Neural progenitor cell (in vitro differentiated cells): Measurements from ENCODE around the gene EXOC8. TPM values are rescaled to one million over a fixed set of nuclear protein-coding genes. Genes with fewer than 3 reads are reported as not detected.

ENCODE experiments used
- DNase-seq: peaks from one replicate; pipeline ENCODE4 v3.0.0-alpha.2; 2016; ENCODE audit warnings: low spot score
- H2AFZ ChIP-seq: fragments of 200-600 bp; sonication (generic); replicated peaks from 2 replicates; pipeline ENCODE4 v1.6.1; 2016; ENCODE audit warnings: antibody characterized with exemption
- H3F3A ChIP-seq: fragments of 200-600 bp; sonication (generic); 2 replicates; pipeline ENCODE4 v1.6.1; 2016; ENCODE audit warnings: antibody characterized with exemption, low read depth
- H3K27ac ChIP-seq: fragments of 200-600 bp; sonication (generic); 2 replicates; pipeline ENCODE4 v1.5.1; 2016; ENCODE audit warnings: mild to moderate bottlenecking
- H3K27me3 ChIP-seq: fragments of 200-600 bp; sonication (generic); 2 replicates; pipeline ENCODE4 v1.6.1; 2016; ENCODE audit warnings: mild to moderate bottlenecking, moderate library complexity
- H3K36me3 ChIP-seq: fragments of 200-600 bp; sonication (generic); 2 replicates; pipeline ENCODE4 v1.5.1; 2016
- H3K4me1 ChIP-seq: fragments of 200-600 bp; sonication (generic); 2 replicates; pipeline ENCODE4 v1.6.1; 2016; ENCODE audit warnings: mixed run types
- H3K4me2 ChIP-seq: fragments of 200-600 bp; sonication (generic); 2 replicates; pipeline ENCODE4 v1.6.1; 2016
- H3K4me3 ChIP-seq: fragments of 200-600 bp; sonication (generic); 2 replicates; pipeline ENCODE4 v1.5.1; 2016
- H3K79me2 ChIP-seq: fragments of 200-600 bp; sonication (generic); 2 replicates; pipeline ENCODE4 v1.6.1; 2016; ENCODE audit warnings: low read depth
- H3K9ac ChIP-seq: fragments of 200-600 bp; sonication (generic); 2 replicates; pipeline ENCODE4 v1.6.1; 2016
- H3K9me3 ChIP-seq: fragments of 200-600 bp; sonication (generic); 2 replicates; pipeline ENCODE4 v1.5.1; 2016; ENCODE audit warnings: low read depth
- H4K20me1 ChIP-seq: fragments of 200-600 bp; sonication (generic); 2 replicates; pipeline ENCODE4 v1.6.1; 2016; ENCODE audit warnings: low read depth
- H3K27ac Mint-ChIP-seq: 3 replicates; pipeline ENCODE4 v1.8.0; 2021; ENCODE audit warnings: mixed read lengths
- H3K27me3 Mint-ChIP-seq: 2 replicates; pipeline ENCODE4 v1.8.0; 2022; ENCODE audit warnings: low read depth, mild to moderate bottlenecking, inconsistent platforms, moderate library complexity, mixed read lengths; ENCODE audit not compliant: insufficient read depth
- H3K36me3 Mint-ChIP-seq: 3 replicates; pipeline ENCODE4 v1.8.0; 2021; ENCODE audit warnings: mixed read lengths
- H3K4me1 Mint-ChIP-seq: 3 replicates; pipeline ENCODE4 v1.8.0; 2021; ENCODE audit warnings: mixed read lengths
- H3K4me3 Mint-ChIP-seq: 3 replicates; pipeline ENCODE4 v1.8.0; 2021; ENCODE audit warnings: mild to moderate bottlenecking, moderate library complexity, mixed read lengths
- H3K9me3 Mint-ChIP-seq: 3 replicates; pipeline ENCODE4 v1.8.0; 2020; ENCODE audit warnings: mixed read lengths
- EZH2 ChIP-seq: fragments of 200-600 bp; sonication (generic); IDR thresholded peaks from 2 replicates; pipeline ENCODE4 v1.6.1; 2017; ENCODE audit warnings: antibody characterized with exemption, mild to moderate bottlenecking, moderate library complexity
- EZH2phosphoT487 ChIP-seq: fragments of 200-600 bp; sonication (generic); IDR thresholded peaks from 2 replicates; pipeline ENCODE4 v1.6.1; 2017; ENCODE audit warnings: antibody characterized with exemption
- total RNA-seq: library from RNA; depleted of rRNA; stranded (reverse); fragments of >200 nt; gene quantifications from 2 replicates; pipeline ENCODE4 v1.2.3, GENCODE V29; 2015; ENCODE audit warnings: low replicate concordance
- TF ChIP-seq, protein P1 (sequence below): fragments of 200-600 bp; sonication (generic); IDR thresholded peaks from 2 replicates; pipeline ENCODE4 v1.5.1; 2017; ENCODE audit warnings: antibody characterized with exemption, mild to moderate bottlenecking

Gene EXOC8
- total RNA-seq, 1 donor from 2014 or later = 11.8 TPM

GRCh38 chr1:231347961-231348360 lies 10.3 kb upstream of the EXOC8 start:
- no peak overlapping the region for H3K27ac ChIP-seq
- peaks cover 6% of the 10 kb centered on the region for H3K79me2 ChIP-seq
- no peaks in the 10 kb centered on the region for H3K4me1 ChIP-seq
- no peaks in the 10 kb centered on the region for H3K4me1 Mint-ChIP-seq
- H4K20me1 ChIP-seq = peaks cover 4% of the 10 kb centered on the region
- no peaks in the 10 kb centered on the region for H3K27me3 Mint-ChIP-seq
- no peak overlapping the region for H2AFZ ChIP-seq
- H3K27ac Mint-ChIP-seq = no peak overlapping the region
- peaks cover 7% of the 10 kb centered on the region for H3K36me3 ChIP-seq
- H3K9me3 ChIP-seq = no peaks in the 10 kb centered on the region
- no peak for TF ChIP-seq EZH2
- TF ChIP-seq, protein P1, sequence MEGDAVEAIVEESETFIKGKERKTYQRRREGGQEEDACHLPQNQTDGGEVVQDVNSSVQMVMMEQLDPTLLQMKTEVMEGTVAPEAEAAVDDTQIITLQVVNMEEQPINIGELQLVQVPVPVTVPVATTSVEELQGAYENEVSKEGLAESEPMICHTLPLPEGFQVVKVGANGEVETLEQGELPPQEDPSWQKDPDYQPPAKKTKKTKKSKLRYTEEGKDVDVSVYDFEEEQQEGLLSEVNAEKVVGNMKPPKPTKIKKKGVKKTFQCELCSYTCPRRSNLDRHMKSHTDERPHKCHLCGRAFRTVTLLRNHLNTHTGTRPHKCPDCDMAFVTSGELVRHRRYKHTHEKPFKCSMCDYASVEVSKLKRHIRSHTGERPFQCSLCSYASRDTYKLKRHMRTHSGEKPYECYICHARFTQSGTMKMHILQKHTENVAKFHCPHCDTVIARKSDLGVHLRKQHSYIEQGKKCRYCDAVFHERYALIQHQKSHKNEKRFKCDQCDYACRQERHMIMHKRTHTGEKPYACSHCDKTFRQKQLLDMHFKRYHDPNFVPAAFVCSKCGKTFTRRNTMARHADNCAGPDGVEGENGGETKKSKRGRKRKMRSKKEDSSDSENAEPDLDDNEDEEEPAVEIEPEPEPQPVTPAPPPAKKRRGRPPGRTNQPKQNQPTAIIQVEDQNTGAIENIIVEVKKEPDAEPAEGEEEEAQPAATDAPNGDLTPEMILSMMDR = no peak
- no peak for TF ChIP-seq EZH2phosphoT487
- no peaks in the 10 kb centered on the region for H3K27me3 ChIP-seq
- no peak overlapping the region for H3K4me2 ChIP-seq
- no peak overlapping the region for H3K4me3 ChIP-seq
- DNase-seq = no peak
- H3K4me3 Mint-ChIP-seq = no peak overlapping the region
- peaks cover 15% of the 10 kb centered on the region for H3K36me3 Mint-ChIP-seq
- H3K9ac ChIP-seq = no peak overlapping the region
- H3F3A ChIP-seq = no peaks in the 10 kb centered on the region
- H3K9me3 Mint-ChIP-seq = no peaks in the 10 kb centered on the region

DNA sequence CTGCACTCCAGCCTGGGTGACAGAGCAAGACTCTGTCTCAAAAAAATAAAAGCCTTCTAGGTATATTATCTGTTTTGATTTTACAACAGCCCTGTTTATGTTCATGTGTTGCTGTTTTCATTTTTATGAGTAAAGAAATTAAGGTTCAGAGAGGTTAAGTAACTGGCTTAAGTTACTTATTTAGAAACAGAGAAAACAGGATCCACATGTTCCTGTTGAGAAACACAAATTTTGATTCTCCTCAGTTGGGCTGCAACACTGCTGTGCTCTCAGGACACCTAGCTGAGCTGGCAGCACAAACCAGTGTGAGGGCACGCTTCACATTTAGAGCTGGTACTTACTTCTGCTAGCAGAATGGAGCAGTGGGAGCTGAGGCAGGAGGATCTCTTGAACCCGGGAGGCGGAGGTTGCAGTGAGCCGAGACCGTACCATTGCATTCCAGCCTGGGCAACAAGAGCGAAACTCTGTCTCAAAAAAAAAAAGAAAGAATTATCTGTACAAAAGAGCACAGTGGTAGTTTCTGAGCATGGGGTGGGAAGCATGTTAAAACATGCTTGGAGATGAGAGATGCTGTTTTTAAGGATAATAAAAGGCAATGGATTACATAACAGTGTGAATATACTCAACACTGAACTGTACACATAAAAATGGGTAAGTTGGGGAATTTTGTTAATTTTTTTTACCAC lies 2.8 kb upstream of the EXOC8 start:
- H3K36me3 Mint-ChIP-seq = peaks cover 12% of the 10 kb centered on the region
- peaks cover 17% of the 10 kb centered on the region for H3F3A ChIP-seq
- no peak overlapping the region for H3K4me3 Mint-ChIP-seq
- H3K27ac ChIP-seq = no peak overlapping the region
- no peak overlapping the region for H2AFZ ChIP-seq
- peaks cover 23% of the 10 kb centered on the region for H3K4me1 Mint-ChIP-seq
- H3K9me3 ChIP-seq = no peaks in the 10 kb centered on the region
- H3K27ac Mint-ChIP-seq = no peak overlapping the region
- peaks cover 21% of the 10 kb centered on the region for H3K4me1 ChIP-seq
- H3K79me2 ChIP-seq = peaks cover 46% of the 10 kb centered on the region
- H3K27me3 ChIP-seq = no peaks in the 10 kb centered on the region
- H4K20me1 ChIP-seq = peaks cover 21% of the 10 kb centered on the region
- H3K9ac ChIP-seq = no peak overlapping the region
- peaks cover 7% of the 10 kb centered on the region for H3K27me3 Mint-ChIP-seq
- H3K36me3 ChIP-seq = peaks cover 3% of the 10 kb centered on the region
- no peak overlapping the region for H3K4me2 ChIP-seq
- H3K9me3 Mint-ChIP-seq = no peaks in the 10 kb centered on the region
- TF ChIP-seq, protein P1 = no peak
- TF ChIP-seq EZH2 (no peak), EZH2phosphoT487 (no peak)
- no peak overlapping the region for H3K4me3 ChIP-seq
- no peak for DNase-seq

GRCh38 chr1:231338270-231339128 lies 847 bp upstream of the EXOC8 start, which contains the start of gene SPRTN:
TSS of gene SPRTN (plus strand) at chr1:231338293. CDS start at chr1:231338384, 91 bp downstream.
- Histone ChIP-seq H3K36me3 (no peaks in the 10 kb centered on the region), H4K20me1 (peaks cover 22% of the 10 kb centered on the region), H3K9me3 (no peaks in the 10 kb centered on the region), H3K4me2 (peak within 1 kb of the TSS; percentile 97), H3K4me1 (peaks cover 41% of the 10 kb centered on the region), H2AFZ (peak within 1 kb of the TSS; percentile 95), H3K27ac (peak within 1 kb of the TSS; percentile 89), H3K27me3 (no peaks in the 10 kb centered on the region), H3F3A (peaks cover 17% of the 10 kb centered on the region), H3K4me3 (peak within 1 kb of the TSS; percentile 96), H3K79me2 (peaks cover 62% of the 10 kb centered on the region), H3K9ac (peak within 1 kb of the TSS; percentile 83)
- H3K27me3 Mint-ChIP-seq = peaks cover 7% of the 10 kb centered on the region
- no peaks in the 10 kb centered on the region for H3K9me3 Mint-ChIP-seq
- peaks cover 40% of the 10 kb centered on the region for H3K4me1 Mint-ChIP-seq
- H3K27ac Mint-ChIP-seq = peak within 1 kb of the TSS; percentile 97
- H3K4me3 Mint-ChIP-seq = peak within 1 kb of the TSS; percentile 97
- DNase-seq = peak; percentile 73
- H3K36me3 Mint-ChIP-seq = peaks cover 9% of the 10 kb centered on the region
- TF ChIP-seq, protein P1 = peak; percentile 2
- no peak for TF ChIP-seq EZH2phosphoT487
